Epithelial cell of alveolus of lung (primary cell): ENCODE measurements around the gene DOK1. TPM values are rescaled to one million over a fixed set of nuclear protein-coding genes. Genes with fewer than 3 reads are reported as not detected.

Experiments used
- total RNA-seq: library from RNA; depleted of rRNA; stranded (reverse); fragments of >200 nt; gene quantifications from 2 replicates; pipeline ENCODE4 v1.2.1, GENCODE V29; 2015

DOK1 gene
- 11.8 and 16.9 TPM in 2 replicates for total RNA-seq

GRCh38 chr2:74553892-74554819 lies at the start of gene DOK1, which contains the start of gene LOXL3:
TSS of gene DOK1 (plus strand) at chr2:74554720. CDS start at chr2:74554755, 35 bp downstream.
TSS of gene LOXL3 (minus strand) at chr2:74553942. CDS start at chr2:74552634, 1,308 bp downstream.

GRCh38 chr2:74507145-74507925 lies 47.2 kb upstream of the DOK1 start, which contains the start of gene PCGF1:
TSS of gene PCGF1 (minus strand) at chr2:74507695. CDS start at chr2:74507668, 27 bp downstream.

GRCh38 chr2:74514368-74515270 lies 39.9 kb upstream of the DOK1 start, which contains the start of gene TLX2:
TSS of gene TLX2 (plus strand) at chr2:74514450. CDS start at chr2:74514807, 357 bp downstream.

GRCh38 chr2:74525717-74526648 lies 28.5 kb upstream of the DOK1 start, which contains the start of gene DQX1:
TSS of gene DQX1 (minus strand) at chr2:74526231. CDS start at chr2:74525729, 502 bp downstream.

GRCh38 chr2:74529357-74530238 lies 24.9 kb upstream of the DOK1 start, which contains the start of the genes AUP1 and HTRA2:
TSS of gene AUP1 (minus strand) at chr2:74529706. CDS start at chr2:74529629, 77 bp downstream.
TSS of gene HTRA2 (plus strand) at chr2:74529933. CDS start at chr2:74530007, 74 bp downstream.

Other genes starting within 250 kb of the DOK1 start
- under 0.01 and 0.48 TPM in 2 replicates for gene SLC4A5, start 211.3 kb upstream of the DOK1 start, total RNA-seq
- 78.5 and 104 TPM in 2 replicates for gene DCTN1, start 174.4 kb upstream of the DOK1 start, total RNA-seq
- 0.72 and 2.1 TPM in 2 replicates for gene C2orf81, start 133.1 kb upstream of the DOK1 start, total RNA-seq
- gene WDR54, start 133.0 kb upstream of the DOK1 start, total RNA-seq: 64.2 and 88.8 TPM in 2 replicates
- 15.1 and 15.7 TPM in 2 replicates for gene RTKN, start 112.8 kb upstream of the DOK1 start, total RNA-seq
- gene INO80B, start 99.6 kb upstream of the DOK1 start, total RNA-seq: 15.9 and 23.9 TPM in 2 replicates
- gene WBP1, start 96.3 kb upstream of the DOK1 start, total RNA-seq: 87.9 and 88.0 TPM in 2 replicates
- gene MOGS, start 89.3 kb upstream of the DOK1 start, total RNA-seq: 101 and 103 TPM in 2 replicates
- gene MRPL53, start 82.0 kb upstream of the DOK1 start, total RNA-seq: 44.1 and 49.9 TPM in 2 replicates
- gene CCDC142, start 71.7 kb upstream of the DOK1 start, total RNA-seq: 8.4 and 9.8 TPM in 2 replicates
- gene TTC31, start 71.6 kb upstream of the DOK1 start, total RNA-seq: 13.1 and 31.8 TPM in 2 replicates
- 0.64 and 3.1 TPM in 2 replicates for gene LBX2, start 55.1 kb upstream of the DOK1 start, total RNA-seq
- gene PCGF1, start 47.0 kb upstream of the DOK1 start, total RNA-seq: 8.5 and 15.8 TPM in 2 replicates
- not detected in 2 replicates for gene TLX2, start 40.3 kb upstream of the DOK1 start, total RNA-seq
- gene DQX1, start 28.5 kb upstream of the DOK1 start, total RNA-seq: 0.39 TPM in 1 of 2 replicates, not detected in the other
- gene AUP1, start 25.0 kb upstream of the DOK1 start, total RNA-seq: 73.7 and 74.2 TPM in 2 replicates
- 25.6 and 28.8 TPM in 2 replicates for gene HTRA2, start 24.8 kb upstream of the DOK1 start, total RNA-seq
- gene LOXL3, start 778 bp upstream of the DOK1 start, total RNA-seq: 18.6 and 25.8 TPM in 2 replicates
- gene M1AP, start 93.6 kb downstream of the DOK1 start, total RNA-seq: not detected in 2 replicates
- gene SEMA4F, start 99.5 kb downstream of the DOK1 start, total RNA-seq: 1.4 and 4.5 TPM in 2 replicates